Measurements from ENCODE around the gene SPG11. TPM values are rescaled to one million over a fixed set of nuclear protein-coding genes. Genes with fewer than 3 reads are reported as not detected.

SPG11 gene
- total and polyA plus RNA-seq, 10 of the 15 experiments (the other 5 are each of a cell fraction or from before 2014, with no cell fraction given), result 22.1 to 85.1 (median 47.2) TPM

DNA sequence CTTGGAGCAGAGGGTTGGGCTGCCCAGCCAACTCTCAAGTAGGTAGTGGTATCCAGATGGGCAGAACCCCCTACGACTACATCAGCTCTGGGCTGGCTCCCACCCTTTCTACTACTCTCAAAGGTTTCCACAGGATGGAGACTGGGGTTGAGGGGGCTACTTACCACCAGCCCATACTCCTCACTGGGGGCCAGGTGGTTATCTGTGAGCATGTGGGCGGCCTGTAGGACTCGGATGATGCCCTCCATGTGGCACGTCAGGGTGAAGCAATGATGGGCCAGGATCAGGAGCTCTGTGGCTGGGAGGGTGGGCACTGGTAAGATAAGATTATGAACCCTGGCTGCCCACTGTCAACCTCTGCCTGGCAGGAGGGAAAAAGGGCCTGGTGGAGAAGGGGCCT, 93.1 kb downstream of the SPG11 start:
- FAIRE-seq, result no peak
- Histone ChIP-seq H3K9ac (ENCODE audit: control insufficient read depth, insufficient read depth, low read length) (no peak overlapping the region), H3K4me2 (ENCODE audit: control insufficient read depth, insufficient read depth) (no peak overlapping the region), H4K20me1 (ENCODE audit: control insufficient read depth, insufficient read depth) (no peaks in the 10 kb centered on the region; the same call in 1 of the 2 replicates), H3K27ac (ENCODE audit: control insufficient read depth, insufficient read depth) (no peak overlapping the region; the same call in 1 of the 2 replicates), H3K27me3 (replicated peaks in 1 of 2; ENCODE audit: control insufficient read depth in 2 of 2, insufficient read depth in 2 of 2, low read length in 1 of 2) (no peaks in the 10 kb centered on the region), H3K4me3 (no peak overlapping the region), H3K79me2 (ENCODE audit: control insufficient read depth, insufficient read depth, low read length) (no peaks in the 10 kb centered on the region), H3K9me3 (replicated peaks; ENCODE audit: control insufficient read depth, insufficient read depth, low read length) (peaks cover 3% of the 10 kb centered on the region; the same call in 1 of the 3 replicates), H2AFZ (ENCODE audit: control insufficient read depth, low read depth, low read length) (no peak overlapping the region), H3K36me3 (ENCODE audit: control insufficient read depth in 2 of 2, insufficient read depth in 2 of 2, low read length in 1 of 2) (peaks cover 14 to 31% of the 10 kb centered on the region in 2 experiments), H3K4me1 (ENCODE audit: control insufficient read depth, insufficient read depth, low read length) (no peaks in the 10 kb centered on the region)
- CTCF ChIA-PET, result interaction anchor here (0.8 to 1.3 kb wide), 2 partner anchors 8 to 13 kb away, joined by 4 read pairs; no protein-coding TSS in a partner anchor
- intact Hi-C loops (cut with micrococcal nuclease; ENCODE audit: unreplicated experiment) (no loop called here), in situ Hi-C loops (cut with MboI) (no loop called here)
- WGBS (ENCODE audit: insufficient coverage, insufficient replicate concordance, low lambda C conversion rate, missing lambda C conversion rate), result 89% methylated on average over 4 of the region's 4 CpGs
- TF ChIP-seq SIX5 (IDR thresholded peaks at IDR 0.05; ENCODE audit: low read depth, low read length, severe bottlenecking), result no peak
- TF ChIP-seq ATF7 (IDR thresholded peaks at IDR 0.05; ENCODE audit: low read depth), result no peak
- TF ChIP-seq ZNF622 (IDR thresholded peaks at IDR 0.05), result no peak
- TF ChIP-seq, protein P1, sequence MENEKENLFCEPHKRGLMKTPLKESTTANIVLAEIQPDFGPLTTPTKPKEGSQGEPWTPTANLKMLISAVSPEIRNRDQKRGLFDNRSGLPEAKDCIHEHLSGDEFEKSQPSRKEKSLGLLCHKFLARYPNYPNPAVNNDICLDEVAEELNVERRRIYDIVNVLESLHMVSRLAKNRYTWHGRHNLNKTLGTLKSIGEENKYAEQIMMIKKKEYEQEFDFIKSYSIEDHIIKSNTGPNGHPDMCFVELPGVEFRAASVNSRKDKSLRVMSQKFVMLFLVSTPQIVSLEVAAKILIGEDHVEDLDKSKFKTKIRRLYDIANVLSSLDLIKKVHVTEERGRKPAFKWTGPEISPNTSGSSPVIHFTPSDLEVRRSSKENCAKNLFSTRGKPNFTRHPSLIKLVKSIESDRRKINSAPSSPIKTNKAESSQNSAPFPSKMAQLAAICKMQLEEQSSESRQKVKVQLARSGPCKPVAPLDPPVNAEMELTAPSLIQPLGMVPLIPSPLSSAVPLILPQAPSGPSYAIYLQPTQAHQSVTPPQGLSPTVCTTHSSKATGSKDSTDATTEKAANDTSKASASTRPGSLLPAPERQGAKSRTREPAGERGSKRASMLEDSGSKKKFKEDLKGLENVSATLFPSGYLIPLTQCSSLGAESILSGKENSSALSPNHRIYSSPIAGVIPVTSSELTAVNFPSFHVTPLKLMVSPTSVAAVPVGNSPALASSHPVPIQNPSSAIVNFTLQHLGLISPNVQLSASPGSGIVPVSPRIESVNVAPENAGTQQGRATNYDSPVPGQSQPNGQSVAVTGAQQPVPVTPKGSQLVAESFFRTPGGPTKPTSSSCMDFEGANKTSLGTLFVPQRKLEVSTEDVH (IDR thresholded peaks at IDR 0.05; ENCODE audit: low read depth, partially characterized antibody), result no peak
- peak; percentile 54; the same call in 1 of the 2 replicates for TF ChIP-seq POLR2A (IDR thresholded peaks at IDR 0.05; ENCODE audit: low read depth, low read length)
- no peak for TF ChIP-seq SUPT20H (IDR thresholded peaks at IDR 0.05; ENCODE audit: borderline replicate concordance, control insufficient read depth, low read depth, low read length)
- SMC1A ChIA-PET (ENCODE audit: uncharacterized antibody, unreplicated experiment), result no interaction called here
- RAD21 ChIA-PET (ENCODE audit: unreplicated experiment), result no interaction called here
- POLR2A ChIA-PET, result no interaction called here
- DNase-seq (ENCODE audit: low read depth, low spot score), result no peak
- no TSS peak for BruUV-seq (replicated peaks)
- ATAC-seq, result no peak
